HepG2 (cell line): ENCODE measurements around the gene AMER2. TPM values are rescaled to one million over a fixed set of nuclear protein-coding genes. Genes with fewer than 3 reads are reported as not detected.

ENCODE experiments used
- ATAC-seq: fragments of 200-7000 bp; cut with Tn5 transposase; 3 replicates; pipeline ENCODE4 v1.9.1; 2020; ENCODE audit warnings: mild to moderate bottlenecking, moderate library complexity
- BruUV-seq: library from RNA; stranded (reverse); fragments of 400-500 nt; replicated peaks from 2 replicates; lab custom pipeline; 2021; lab: Mats Ljungman, UMichigan
- CTCF ChIA-PET: fragments of 300-600 bp; formaldehyde crosslinking; extraction: SDS; loops from one replicate; lab custom pipeline; 2021; ENCODE audit warnings: low total read pairs, inconsistent platforms, low intra/inter-chr PET ratio; lab: Yijun Ruan, JAX
- POLR2A ChIA-PET: fragments of 350-600 bp; sonication (Branson Sonifier 250); formaldehyde crosslinking; loops from one replicate; lab custom pipeline; 2020; ENCODE audit warnings: antibody characterized with exemption, inconsistent platforms; lab: Yijun Ruan, JAX
- DNase-seq: peaks from one replicate; pipeline ENCODE4 v3.0.0-alpha.2; 2015; ENCODE audit warnings: low spot score
- FAIRE-seq: peaks from 3 replicates; lab custom pipeline; 2011; peaks lifted over from hg19 to GRCh38; lab: Jason Lieb, UNC
- H2AFZ ChIP-seq: one replicate; pipeline ENCODE4 v1.6.1; 2011; ENCODE audit warnings: low read length, inconsistent platforms
- H3K27ac ChIP-seq: fragments of 300-600 bp; 3 replicates; pipeline ENCODE4 v1.8.0; 2011; ENCODE audit warnings: mixed run types, mild to moderate bottlenecking, mixed read lengths, low read length, inconsistent platforms; ENCODE audit not compliant: insufficient read depth; ENCODE audit errors: extremely low read length
- H3K27me3 ChIP-seq, 2 experiments: fragments of 200-600 bp in 1 of 2; 2 replicates in 1 of 2; 3 replicates in 1 of 2; pipeline versions ENCODE4 v1.6.0 to v1.8.0; 2011; ENCODE audit warnings: low read length in 2 of 2, mild to moderate bottlenecking in 2 of 2, moderate library complexity in 2 of 2, inconsistent platforms in 1 of 2; ENCODE audit not compliant: insufficient read depth in 2 of 2, control insufficient read depth in 1 of 2
- H3K36me3 ChIP-seq, 2 experiments: fragments of 200-600 bp in 1 of 2; replicated peaks in 1 of 2; 2 replicates in 1 of 2; 3 replicates in 1 of 2; pipeline versions ENCODE4 v1.5.1 to v1.8.0; 2011; ENCODE audit warnings: low read length in 2 of 2, inconsistent platforms in 1 of 2; ENCODE audit not compliant: insufficient read depth in 2 of 2, control insufficient read depth in 1 of 2
- H3K4me1 ChIP-seq: 2 replicates; pipeline ENCODE4 v1.5.1; 2012; ENCODE audit warnings: low read length, inconsistent platforms; ENCODE audit not compliant: insufficient read depth
- H3K4me2 ChIP-seq: 2 replicates; pipeline ENCODE4 v1.6.0; 2011; ENCODE audit warnings: low read depth, low read length, inconsistent platforms
- H3K4me3 ChIP-seq, 3 experiments: fragments of 200-600 bp in 1 of 3; sonication (generic), shearing (Covaris generic) in 1 of 3; replicated peaks in 1 of 3; 2 replicates each; pipeline ENCODE4 v1.5.1; 2011 to 2016; ENCODE audit warnings: low read length in 3 of 3, inconsistent platforms in 2 of 3, low read depth in 2 of 3, mild to moderate bottlenecking in 2 of 3, control low read depth in 1 of 3, mixed read lengths in 1 of 3; ENCODE audit not compliant: insufficient read depth in 1 of 3
- H3K79me2 ChIP-seq: one replicate; pipeline ENCODE4 v1.6.1; 2011; ENCODE audit warnings: low read length, inconsistent platforms; ENCODE audit not compliant: insufficient read depth
- H3K9ac ChIP-seq: 2 replicates; pipeline ENCODE4 v1.6.0; 2011; ENCODE audit warnings: mild to moderate bottlenecking, low read depth, low read length, inconsistent platforms; ENCODE audit not compliant: insufficient read depth
- H3K9me3 ChIP-seq: 2 replicates; pipeline ENCODE4 v1.5.1; 2012; ENCODE audit warnings: mild to moderate bottlenecking, low read length
- H4K20me1 ChIP-seq: 2 replicates; pipeline ENCODE4 v1.6.0; 2011; ENCODE audit warnings: inconsistent platforms, mild to moderate bottlenecking, low read length, moderate library complexity; ENCODE audit not compliant: insufficient read depth
- ARHGAP35 ChIP-seq: sonication (generic); formaldehyde crosslinking; IDR thresholded peaks from 2 replicates; pipeline ENCODE4 v1.9.0; 2022; ENCODE audit warnings: mild to moderate bottlenecking, inconsistent platforms, moderate library complexity, missing genetic modification reagents, borderline replicate concordance
- ARNT2 ChIP-seq: sonication (generic); formaldehyde crosslinking; IDR thresholded peaks from 2 replicates; pipeline ENCODE4 v1.8.0; 2022; ENCODE audit warnings: mild to moderate bottlenecking, low read depth, missing genetic modification reagents, moderate library complexity
- CREB1 ChIP-seq, 2 experiments: fragments of 450-650 bp in 1 of 2; IDR thresholded peaks; 2 replicates each; pipeline ENCODE4 v1.6.1; 2016 to 2017; ENCODE audit warnings: control low read depth in 1 of 2, mild to moderate bottlenecking in 1 of 2, missing compliant biosample characterization in 1 of 2, missing genetic modification characterization in 1 of 2
- ISL2 ChIP-seq: sonication (generic); formaldehyde crosslinking; IDR thresholded peaks from 2 replicates; pipeline ENCODE4 v1.5.0; 2020; ENCODE audit warnings: missing genetic modification reagents
- NCOA1 ChIP-seq: sonication (generic); formaldehyde crosslinking; IDR thresholded peaks from 2 replicates; pipeline ENCODE4 v1.9.0; 2021; ENCODE audit warnings: missing genetic modification reagents
- NCOR1 ChIP-seq: fragments of 200-600 bp; sonication (generic); IDR thresholded peaks from 2 replicates; pipeline ENCODE4 v1.7.0; 2017; ENCODE audit warnings: antibody characterized with exemption, low read length, borderline replicate concordance
- TMF1 ChIP-seq: sonication (generic); formaldehyde crosslinking; IDR thresholded peaks from 2 replicates; pipeline ENCODE4 v1.8.1; 2022; ENCODE audit warnings: low read depth, missing genetic modification reagents
- ZBTB20 ChIP-seq: sonication (generic); formaldehyde crosslinking; IDR thresholded peaks from 2 replicates; pipeline ENCODE4 v1.8.1; 2023; ENCODE audit warnings: missing genetic modification reagents, low read depth, mild to moderate bottlenecking, borderline replicate concordance
- ZNF451 ChIP-seq: sonication (generic); formaldehyde crosslinking; IDR thresholded peaks from 2 replicates; pipeline ENCODE4 v1.5.0; 2020; ENCODE audit warnings: mild to moderate bottlenecking, missing genetic modification reagents
- ZNF605 ChIP-seq: sonication (generic); formaldehyde crosslinking; IDR thresholded peaks from 2 replicates; pipeline ENCODE4 v1.8.0; 2022; ENCODE audit warnings: mild to moderate bottlenecking, missing genetic modification reagents
- ZNF773 ChIP-seq: sonication (generic); formaldehyde crosslinking; IDR thresholded peaks from 2 replicates; pipeline ENCODE4 v1.4.0; 2020; ENCODE audit warnings: missing genetic modification reagents, borderline replicate concordance
- ZNF891 ChIP-seq: sonication (generic); formaldehyde crosslinking; IDR thresholded peaks from 2 replicates; pipeline ENCODE4 v1.5.0; 2020; ENCODE audit warnings: mild to moderate bottlenecking, missing genetic modification reagents
- ZSCAN9 ChIP-seq: IDR thresholded peaks from 2 replicates; pipeline ENCODE4 v1.6.1; 2016; ENCODE audit warnings: borderline replicate concordance
- WGBS: methylation state at CpG from one replicate; pipeline ENCODE4 v1.1.6; 2017; ENCODE audit warnings: low lambda C conversion rate; 5-methylcytosine and 5-hydroxymethylcytosine counted together
- in situ Hi-C: cut with HindIII; loops from 2 replicates; pipeline ENCODE4 v1.10.0; 2017; ENCODE audit warnings: low pct_unique_long_range_greater_than_20kb; ENCODE audit not compliant: extremely low pct_ligation_motif_present
- intact Hi-C: fragments of 100-400 bp; cut with micrococcal nuclease; formaldehyde crosslinking; loops from one replicate; pipeline ENCODE4 v1.10.0; 2022; ENCODE audit not compliant: unreplicated experiment
- polyA plus RNA-seq, 8 experiments: library from polyadenylated mRNA; depleted of rRNA in 3 of 8; stranded (reverse) in 7 of 8; unstranded in 1 of 8; fragments of >200 nt; fragmentation: Illumina TruSeq in 4 of 8; extraction: Trizol in 4 of 8; gene quantifications; 2 replicates each; pipeline versions ENCODE4 v1.2.1 to v1.2.3, GENCODE V29; 2011 to 2016; ENCODE audit warnings: low read depth in 4 of 8, missing spikeins in 1 of 8, mixed read lengths in 1 of 8; ENCODE audit not compliant: insufficient read depth in 1 of 8
- total RNA-seq, 5 experiments: library from RNA; depleted of rRNA; stranded (reverse); fragments of >200 nt; fragmentation: Illumina TruSeq; extraction: Trizol; gene quantifications; 2 replicates each; pipeline ENCODE4 v1.2.3, GENCODE V29; 2016; ENCODE audit warnings: low read depth in 1 of 5
- TF ChIP-seq, protein P1 (sequence below): sonication (generic); formaldehyde crosslinking; IDR thresholded peaks from 2 replicates; pipeline ENCODE4 v1.8.0; 2022; ENCODE audit warnings: low read depth, missing genetic modification reagents

AMER2 gene
- total and polyA plus RNA-seq, 2 of the 13 experiments (the other 11 are each of a cell fraction or from before 2014, with no cell fraction given), result not detected

DNA sequence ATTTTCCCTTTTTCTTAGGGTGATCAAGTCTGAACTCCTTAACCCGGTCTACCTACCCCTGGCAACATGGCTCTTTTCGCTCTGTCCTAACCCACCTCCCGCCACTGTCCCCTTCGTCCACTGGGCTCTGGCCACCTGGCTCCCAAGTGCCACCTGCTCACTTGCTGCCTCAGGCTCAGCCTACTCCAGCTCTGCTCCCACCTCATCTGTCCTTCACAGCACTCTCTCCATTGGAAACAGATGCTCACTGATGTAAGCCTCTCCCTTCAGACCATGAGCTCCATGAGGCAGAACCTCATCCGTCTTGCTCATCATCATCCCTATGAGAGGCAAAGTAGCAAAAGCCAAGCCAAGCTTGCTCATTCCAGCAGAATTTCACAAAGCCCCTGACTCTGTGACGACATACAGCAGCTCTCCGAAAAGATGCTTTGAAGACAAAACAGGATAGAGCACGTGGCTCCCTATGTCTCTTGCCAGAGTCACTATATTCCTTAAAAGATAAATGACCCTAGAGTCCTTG, 35.3 kb upstream of the AMER2 start:
- DNase-seq, result no peak
- CTCF ChIA-PET, result no interaction called here

GRCh38 chr13:25204863-25205262, 32.8 kb upstream of the AMER2 start:
- Histone ChIP-seq H2AFZ (no peak overlapping the region), H4K20me1 (no peaks in the 10 kb centered on the region), H3K4me3 (no peak overlapping the region), H3K9ac (no peak overlapping the region), H3K9me3 (no peaks in the 10 kb centered on the region), H3K27ac (no peak overlapping the region), H3K4me2 (no peak overlapping the region), H3K27me3 (peaks cover 4 to 22% of the 10 kb centered on the region in 2 experiments; a peak in 4 of 5 replicates), H3K79me2 (no peaks in the 10 kb centered on the region), H3K4me1 (no peaks in the 10 kb centered on the region), H3K36me3 (no peaks in the 10 kb centered on the region)
- in situ Hi-C loops (no loop called here), intact Hi-C loops (no loop called here)
- CTCF ChIA-PET, result no interaction called here
- ATAC-seq, result no peak
- no TSS peak for BruUV-seq
- no peak for DNase-seq
- POLR2A ChIA-PET, result no interaction called here
- WGBS, result 43% methylated on average over 4 of the region's 4 CpGs
- TF ChIP-seq ZNF773 (CRISPR knock-in tag) (no peak), ZNF451 (CRISPR knock-in tag) (no peak), ISL2 (CRISPR knock-in tag) (no peak), ZBTB20 (no peak), ARNT2 (CRISPR knock-in tag) (no peak), ZSCAN9 (no peak), NCOR1 (no peak), ZNF891 (CRISPR knock-in tag) (no peak), NCOA1 (CRISPR knock-in tag) (no peak), ARHGAP35 (CRISPR knock-in tag) (no peak)
- TF ChIP-seq, protein P1, sequence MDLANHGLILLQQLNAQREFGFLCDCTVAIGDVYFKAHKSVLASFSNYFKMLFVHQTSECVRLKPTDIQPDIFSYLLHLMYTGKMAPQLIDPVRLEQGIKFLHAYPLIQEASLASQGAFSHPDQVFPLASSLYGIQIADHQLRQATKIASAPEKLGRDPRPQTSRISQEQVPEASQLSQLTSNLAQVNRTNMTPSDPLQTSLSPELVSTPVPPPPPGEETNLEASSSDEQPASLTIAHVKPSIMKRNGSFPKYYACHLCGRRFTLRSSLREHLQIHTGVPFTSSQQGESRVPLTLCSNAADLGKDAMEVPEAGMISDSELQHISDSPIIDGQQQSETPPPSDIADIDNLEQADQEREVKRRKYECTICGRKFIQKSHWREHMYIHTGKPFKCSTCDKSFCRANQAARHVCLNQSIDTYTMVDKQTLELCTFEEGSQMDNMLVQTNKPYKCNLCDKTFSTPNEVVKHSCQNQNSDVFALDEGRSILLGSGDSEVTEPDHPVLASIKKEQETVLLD (CRISPR knock-in tag), result no peak
- FAIRE-seq, result no peak

More for the DNA sequence above, 35.3 kb upstream of the AMER2 start:
- no peak overlapping the region for H3K9ac ChIP-seq
- ATAC-seq (no peak; the same call in 2 of the 3 replicates), FAIRE-seq (no peak)
- intact Hi-C loops (no loop called here), in situ Hi-C loops (no loop called here)
- no peak overlapping the region for H3K27ac ChIP-seq
- no TSS peak for BruUV-seq
- WGBS, result 34% methylated on average over 8 of the region's 8 CpGs
- POLR2A ChIA-PET, result no interaction called here
- no peaks in the 10 kb centered on the region for H4K20me1 ChIP-seq
- no peaks in the 10 kb centered on the region for H3K36me3 ChIP-seq
- H3K4me1 ChIP-seq, result no peaks in the 10 kb centered on the region
- peaks cover 4 to 31% of the 10 kb centered on the region in 2 experiments; a peak in 4 of 5 replicates for H3K27me3 ChIP-seq
- no peak overlapping the region for H3K4me3 ChIP-seq
- TF ChIP-seq ZNF605, result no peak
- TF ChIP-seq CREB1 (IDR thresholded peaks at IDR 0.05), result peak; percentile 47; the same call in 1 of the 2 replicates
- no peak for TF ChIP-seq CREB1 (CRISPR knock-in tag; IDR thresholded peaks at IDR 0.05)
- no peak for TF ChIP-seq TMF1 (CRISPR knock-in tag)
- H2AFZ ChIP-seq, result no peak overlapping the region
- no peak overlapping the region for H3K4me2 ChIP-seq
- H3K9me3 ChIP-seq, result no peaks in the 10 kb centered on the region
- no peaks in the 10 kb centered on the region for H3K79me2 ChIP-seq
